ENCODE measurements around the gene TP53BP1.

DNA sequence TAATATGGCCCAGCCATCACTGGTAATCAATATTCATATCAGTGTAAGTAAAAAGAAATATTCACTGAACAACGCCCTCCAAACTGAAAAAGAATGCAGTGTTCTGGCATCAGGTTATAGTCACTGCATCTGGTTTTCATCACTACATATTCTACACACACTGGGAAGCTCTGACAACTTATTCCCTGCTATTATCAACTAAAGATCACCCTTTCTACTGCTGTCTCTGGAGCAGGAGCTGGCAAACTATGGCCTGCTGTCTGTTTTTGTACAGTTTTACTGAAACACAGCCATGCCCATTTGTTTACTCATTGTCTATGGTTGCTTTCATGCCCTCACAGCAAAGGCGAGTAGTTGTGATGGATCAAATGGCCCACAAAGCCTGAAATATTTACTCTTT lies 86.8 kb downstream of the TP53BP1 start:
- TF ChIP-seq FOXK2 (IDR thresholded peaks at IDR 0.05): no peak
- TF ChIP-seq ZNF20 (CRISPR knock-in tag; IDR thresholded peaks at IDR 0.05): no peak
- TF ChIP-seq, protein P1, sequence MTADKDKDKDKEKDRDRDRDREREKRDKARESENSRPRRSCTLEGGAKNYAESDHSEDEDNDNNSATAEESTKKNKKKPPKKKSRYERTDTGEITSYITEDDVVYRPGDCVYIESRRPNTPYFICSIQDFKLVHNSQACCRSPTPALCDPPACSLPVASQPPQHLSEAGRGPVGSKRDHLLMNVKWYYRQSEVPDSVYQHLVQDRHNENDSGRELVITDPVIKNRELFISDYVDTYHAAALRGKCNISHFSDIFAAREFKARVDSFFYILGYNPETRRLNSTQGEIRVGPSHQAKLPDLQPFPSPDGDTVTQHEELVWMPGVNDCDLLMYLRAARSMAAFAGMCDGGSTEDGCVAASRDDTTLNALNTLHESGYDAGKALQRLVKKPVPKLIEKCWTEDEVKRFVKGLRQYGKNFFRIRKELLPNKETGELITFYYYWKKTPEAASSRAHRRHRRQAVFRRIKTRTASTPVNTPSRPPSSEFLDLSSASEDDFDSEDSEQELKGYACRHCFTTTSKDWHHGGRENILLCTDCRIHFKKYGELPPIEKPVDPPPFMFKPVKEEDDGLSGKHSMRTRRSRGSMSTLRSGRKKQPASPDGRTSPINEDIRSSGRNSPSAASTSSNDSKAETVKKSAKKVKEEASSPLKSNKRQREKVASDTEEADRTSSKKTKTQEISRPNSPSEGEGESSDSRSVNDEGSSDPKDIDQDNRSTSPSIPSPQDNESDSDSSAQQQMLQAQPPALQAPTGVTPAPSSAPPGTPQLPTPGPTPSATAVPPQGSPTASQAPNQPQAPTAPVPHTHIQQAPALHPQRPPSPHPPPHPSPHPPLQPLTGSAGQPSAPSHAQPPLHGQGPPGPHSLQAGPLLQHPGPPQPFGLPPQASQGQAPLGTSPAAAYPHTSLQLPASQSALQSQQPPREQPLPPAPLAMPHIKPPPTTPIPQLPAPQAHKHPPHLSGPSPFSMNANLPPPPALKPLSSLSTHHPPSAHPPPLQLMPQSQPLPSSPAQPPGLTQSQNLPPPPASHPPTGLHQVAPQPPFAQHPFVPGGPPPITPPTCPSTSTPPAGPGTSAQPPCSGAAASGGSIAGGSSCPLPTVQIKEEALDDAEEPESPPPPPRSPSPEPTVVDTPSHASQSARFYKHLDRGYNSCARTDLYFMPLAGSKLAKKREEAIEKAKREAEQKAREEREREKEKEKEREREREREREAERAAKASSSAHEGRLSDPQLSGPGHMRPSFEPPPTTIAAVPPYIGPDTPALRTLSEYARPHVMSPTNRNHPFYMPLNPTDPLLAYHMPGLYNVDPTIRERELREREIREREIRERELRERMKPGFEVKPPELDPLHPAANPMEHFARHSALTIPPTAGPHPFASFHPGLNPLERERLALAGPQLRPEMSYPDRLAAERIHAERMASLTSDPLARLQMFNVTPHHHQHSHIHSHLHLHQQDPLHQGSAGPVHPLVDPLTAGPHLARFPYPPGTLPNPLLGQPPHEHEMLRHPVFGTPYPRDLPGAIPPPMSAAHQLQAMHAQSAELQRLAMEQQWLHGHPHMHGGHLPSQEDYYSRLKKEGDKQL (CRISPR knock-in tag; IDR thresholded peaks at IDR 0.05; ENCODE audit: low read depth): no peak
- TF ChIP-seq, protein P2, sequence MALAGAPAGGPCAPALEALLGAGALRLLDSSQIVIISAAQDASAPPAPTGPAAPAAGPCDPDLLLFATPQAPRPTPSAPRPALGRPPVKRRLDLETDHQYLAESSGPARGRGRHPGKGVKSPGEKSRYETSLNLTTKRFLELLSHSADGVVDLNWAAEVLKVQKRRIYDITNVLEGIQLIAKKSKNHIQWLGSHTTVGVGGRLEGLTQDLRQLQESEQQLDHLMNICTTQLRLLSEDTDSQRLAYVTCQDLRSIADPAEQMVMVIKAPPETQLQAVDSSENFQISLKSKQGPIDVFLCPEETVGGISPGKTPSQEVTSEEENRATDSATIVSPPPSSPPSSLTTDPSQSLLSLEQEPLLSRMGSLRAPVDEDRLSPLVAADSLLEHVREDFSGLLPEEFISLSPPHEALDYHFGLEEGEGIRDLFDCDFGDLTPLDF (CRISPR knock-in tag; IDR thresholded peaks at IDR 0.05): no peak
- TF ChIP-seq ZNF253 (CRISPR knock-in tag; IDR thresholded peaks at IDR 0.05; ENCODE audit: borderline replicate concordance): no peak
- no peak for TF ChIP-seq CHD2 (IDR thresholded peaks at IDR 0.05; ENCODE audit: low read depth, low read length)
- TF ChIP-seq, protein P3, sequence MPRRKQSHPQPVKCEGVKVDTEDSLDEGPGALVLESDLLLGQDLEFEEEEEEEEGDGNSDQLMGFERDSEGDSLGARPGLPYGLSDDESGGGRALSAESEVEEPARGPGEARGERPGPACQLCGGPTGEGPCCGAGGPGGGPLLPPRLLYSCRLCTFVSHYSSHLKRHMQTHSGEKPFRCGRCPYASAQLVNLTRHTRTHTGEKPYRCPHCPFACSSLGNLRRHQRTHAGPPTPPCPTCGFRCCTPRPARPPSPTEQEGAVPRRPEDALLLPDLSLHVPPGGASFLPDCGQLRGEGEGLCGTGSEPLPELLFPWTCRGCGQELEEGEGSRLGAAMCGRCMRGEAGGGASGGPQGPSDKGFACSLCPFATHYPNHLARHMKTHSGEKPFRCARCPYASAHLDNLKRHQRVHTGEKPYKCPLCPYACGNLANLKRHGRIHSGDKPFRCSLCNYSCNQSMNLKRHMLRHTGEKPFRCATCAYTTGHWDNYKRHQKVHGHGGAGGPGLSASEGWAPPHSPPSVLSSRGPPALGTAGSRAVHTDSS (CRISPR knock-in tag; conservative IDR thresholded peaks at IDR 0.05): no peak
- TF ChIP-seq, protein P4, sequence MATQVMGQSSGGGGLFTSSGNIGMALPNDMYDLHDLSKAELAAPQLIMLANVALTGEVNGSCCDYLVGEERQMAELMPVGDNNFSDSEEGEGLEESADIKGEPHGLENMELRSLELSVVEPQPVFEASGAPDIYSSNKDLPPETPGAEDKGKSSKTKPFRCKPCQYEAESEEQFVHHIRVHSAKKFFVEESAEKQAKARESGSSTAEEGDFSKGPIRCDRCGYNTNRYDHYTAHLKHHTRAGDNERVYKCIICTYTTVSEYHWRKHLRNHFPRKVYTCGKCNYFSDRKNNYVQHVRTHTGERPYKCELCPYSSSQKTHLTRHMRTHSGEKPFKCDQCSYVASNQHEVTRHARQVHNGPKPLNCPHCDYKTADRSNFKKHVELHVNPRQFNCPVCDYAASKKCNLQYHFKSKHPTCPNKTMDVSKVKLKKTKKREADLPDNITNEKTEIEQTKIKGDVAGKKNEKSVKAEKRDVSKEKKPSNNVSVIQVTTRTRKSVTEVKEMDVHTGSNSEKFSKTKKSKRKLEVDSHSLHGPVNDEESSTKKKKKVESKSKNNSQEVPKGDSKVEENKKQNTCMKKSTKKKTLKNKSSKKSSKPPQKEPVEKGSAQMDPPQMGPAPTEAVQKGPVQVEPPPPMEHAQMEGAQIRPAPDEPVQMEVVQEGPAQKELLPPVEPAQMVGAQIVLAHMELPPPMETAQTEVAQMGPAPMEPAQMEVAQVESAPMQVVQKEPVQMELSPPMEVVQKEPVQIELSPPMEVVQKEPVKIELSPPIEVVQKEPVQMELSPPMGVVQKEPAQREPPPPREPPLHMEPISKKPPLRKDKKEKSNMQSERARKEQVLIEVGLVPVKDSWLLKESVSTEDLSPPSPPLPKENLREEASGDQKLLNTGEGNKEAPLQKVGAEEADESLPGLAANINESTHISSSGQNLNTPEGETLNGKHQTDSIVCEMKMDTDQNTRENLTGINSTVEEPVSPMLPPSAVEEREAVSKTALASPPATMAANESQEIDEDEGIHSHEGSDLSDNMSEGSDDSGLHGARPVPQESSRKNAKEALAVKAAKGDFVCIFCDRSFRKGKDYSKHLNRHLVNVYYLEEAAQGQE (IDR thresholded peaks at IDR 0.05; ENCODE audit: borderline replicate concordance in 1 of 2, low read depth in 1 of 2, low read length in 2 of 2): no peak
- TF ChIP-seq, protein P5, sequence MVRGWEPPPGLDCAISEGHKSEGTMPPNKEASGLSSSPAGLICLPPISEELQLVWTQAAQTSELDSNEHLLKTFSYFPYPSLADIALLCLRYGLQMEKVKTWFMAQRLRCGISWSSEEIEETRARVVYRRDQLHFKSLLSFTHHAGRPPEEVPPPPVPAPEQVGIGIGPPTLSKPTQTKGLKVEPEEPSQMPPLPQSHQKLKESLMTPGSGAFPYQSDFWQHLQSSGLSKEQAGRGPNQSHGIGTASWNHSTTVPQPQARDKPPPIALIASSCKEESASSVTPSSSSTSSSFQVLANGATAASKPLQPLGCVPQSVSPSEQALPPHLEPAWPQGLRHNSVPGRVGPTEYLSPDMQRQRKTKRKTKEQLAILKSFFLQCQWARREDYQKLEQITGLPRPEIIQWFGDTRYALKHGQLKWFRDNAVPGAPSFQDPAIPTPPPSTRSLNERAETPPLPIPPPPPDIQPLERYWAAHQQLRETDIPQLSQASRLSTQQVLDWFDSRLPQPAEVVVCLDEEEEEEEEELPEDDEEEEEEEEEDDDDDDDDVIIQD (CRISPR knock-in tag; IDR thresholded peaks at IDR 0.05; ENCODE audit: low read depth): no peak
- TF ChIP-seq SP140L (CRISPR knock-in tag; IDR thresholded peaks at IDR 0.05; ENCODE audit: borderline replicate concordance): no peak
- TF ChIP-seq, protein P6, sequence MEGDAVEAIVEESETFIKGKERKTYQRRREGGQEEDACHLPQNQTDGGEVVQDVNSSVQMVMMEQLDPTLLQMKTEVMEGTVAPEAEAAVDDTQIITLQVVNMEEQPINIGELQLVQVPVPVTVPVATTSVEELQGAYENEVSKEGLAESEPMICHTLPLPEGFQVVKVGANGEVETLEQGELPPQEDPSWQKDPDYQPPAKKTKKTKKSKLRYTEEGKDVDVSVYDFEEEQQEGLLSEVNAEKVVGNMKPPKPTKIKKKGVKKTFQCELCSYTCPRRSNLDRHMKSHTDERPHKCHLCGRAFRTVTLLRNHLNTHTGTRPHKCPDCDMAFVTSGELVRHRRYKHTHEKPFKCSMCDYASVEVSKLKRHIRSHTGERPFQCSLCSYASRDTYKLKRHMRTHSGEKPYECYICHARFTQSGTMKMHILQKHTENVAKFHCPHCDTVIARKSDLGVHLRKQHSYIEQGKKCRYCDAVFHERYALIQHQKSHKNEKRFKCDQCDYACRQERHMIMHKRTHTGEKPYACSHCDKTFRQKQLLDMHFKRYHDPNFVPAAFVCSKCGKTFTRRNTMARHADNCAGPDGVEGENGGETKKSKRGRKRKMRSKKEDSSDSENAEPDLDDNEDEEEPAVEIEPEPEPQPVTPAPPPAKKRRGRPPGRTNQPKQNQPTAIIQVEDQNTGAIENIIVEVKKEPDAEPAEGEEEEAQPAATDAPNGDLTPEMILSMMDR (CRISPR knock-in tag; IDR thresholded peaks at IDR 0.05): no peak
- no peak for TF ChIP-seq TAF1 (CRISPR knock-in tag; IDR thresholded peaks at IDR 0.05)

All from HepG2 (cell line).